Measurements from ENCODE around the gene PRKRIP1. TPM values are rescaled to one million over a fixed set of nuclear protein-coding genes. Genes with fewer than 3 reads are reported as not detected.

PRKRIP1 gene
- total RNA-seq, 1 donor from 2014 or later: 37.3 TPM

- TF ChIP-seq EZH2 (IDR thresholded peaks at IDR 0.05; ENCODE audit: insufficient read depth, low read length): no peak
- no peak for TF ChIP-seq CTCF (IDR thresholded peaks at IDR 0.05; ENCODE audit: insufficient read depth, low read depth, low read length)
- FAIRE-seq: no peak
Measured at GRCh38 chr7:102464577-102465280, 68.6 kb downstream of the PRKRIP1 start, which contains the start of the genes ALKBH4 and LRWD1. ALKBH4 (minus strand) TSS chr7:102464863; CDS start chr7:102464836, 27 bp downstream. LRWD1 (plus strand) TSS chr7:102464984; CDS start chr7:102465081, 97 bp downstream.

GRCh38 chr7:102466097-102466496 is 69.9 kb downstream of the PRKRIP1 start:
- peaks cover 28% of the 10 kb centered on the region for H4K20me1 ChIP-seq (ENCODE audit: insufficient read depth, low read length)
- FAIRE-seq: no peak
- no peaks in the 10 kb centered on the region for H3K27me3 Mint-ChIP-seq (ENCODE audit: low read depth, unreplicated experiment)
- H3K9me3 ChIP-seq (ENCODE audit: insufficient read depth, low read depth, low read length): no peaks in the 10 kb centered on the region
- no peak overlapping the region for H3K27ac Mint-ChIP-seq (ENCODE audit: unreplicated experiment)
- H3K9ac ChIP-seq (ENCODE audit: low read length): peak overlapping the region; percentile 96
- H3K4me1 Mint-ChIP-seq (ENCODE audit: low read depth, unreplicated experiment): peaks cover 4% of the 10 kb centered on the region
- H2AFZ ChIP-seq (ENCODE audit: low read depth, low read length): no peak overlapping the region
- peak overlapping the region; percentile 80 for H3K4me3 Mint-ChIP-seq (ENCODE audit: unreplicated experiment)
- DNase-seq (ENCODE audit: low read depth): no peak
- peaks cover 41% of the 10 kb centered on the region for H3K79me2 ChIP-seq (ENCODE audit: insufficient read depth, low read length)
- H3K27me3 ChIP-seq (ENCODE audit: insufficient read depth, low read length): no peaks in the 10 kb centered on the region
- no peaks in the 10 kb centered on the region for H3K9me3 Mint-ChIP-seq (ENCODE audit: unreplicated experiment)
- no peaks in the 10 kb centered on the region for H3K36me3 Mint-ChIP-seq (ENCODE audit: low read depth, unreplicated experiment)
- H3K4me2 ChIP-seq (ENCODE audit: low read length): peak overlapping the region; percentile 87
- H3K27ac ChIP-seq (ENCODE audit: low read depth, low read length): no peak overlapping the region
- H3K36me3 ChIP-seq (ENCODE audit: insufficient read depth, low read length): no peaks in the 10 kb centered on the region
- TF ChIP-seq CTCF (IDR thresholded peaks at IDR 0.05; ENCODE audit: insufficient read depth, low read depth, low read length) (no peak), EZH2 (IDR thresholded peaks at IDR 0.05; ENCODE audit: insufficient read depth, low read length) (no peak)
- H3K4me3 ChIP-seq (ENCODE audit: insufficient read depth, low read depth, low read length): peak overlapping the region; percentile 98
- H3K4me1 ChIP-seq (ENCODE audit: insufficient read depth, low read length): peaks cover 12% of the 10 kb centered on the region

More at GRCh38 chr7:102464577-102465280, 68.6 kb downstream of the PRKRIP1 start, which contains the start of the genes ALKBH4 and LRWD1:
- Histone ChIP-seq H3K79me2 (ENCODE audit: insufficient read depth, low read length) (peaks cover 43% of the 10 kb centered on the region), H3K27me3 (ENCODE audit: insufficient read depth, low read length) (no peaks in the 10 kb centered on the region), H3K36me3 (ENCODE audit: insufficient read depth, low read length) (no peaks in the 10 kb centered on the region), H3K27ac (ENCODE audit: low read depth, low read length) (peak within 1 kb of the TSS; percentile 65), H3K4me3 (ENCODE audit: insufficient read depth, low read depth, low read length) (peak within 1 kb of the TSS; percentile 98), H3K4me1 (ENCODE audit: insufficient read depth, low read length) (peaks cover 12% of the 10 kb centered on the region), H3K9me3 (ENCODE audit: insufficient read depth, low read depth, low read length) (no peaks in the 10 kb centered on the region), H3K4me2 (ENCODE audit: low read length) (peak within 1 kb of the TSS; percentile 87), H4K20me1 (ENCODE audit: insufficient read depth, low read length) (peaks cover 30% of the 10 kb centered on the region), H3K9ac (ENCODE audit: low read length) (peak within 1 kb of the TSS; percentile 96), H2AFZ (ENCODE audit: low read depth, low read length) (peak within 1 kb of the TSS; percentile 100)
- DNase-seq (ENCODE audit: low read depth): peak; percentile 69
- Mint-ChIP-seq H3K27ac (ENCODE audit: unreplicated experiment) (peak within 1 kb of the TSS; percentile 83), H3K4me3 (ENCODE audit: unreplicated experiment) (peak within 1 kb of the TSS; percentile 99), H3K9me3 (ENCODE audit: unreplicated experiment) (no peaks in the 10 kb centered on the region), H3K36me3 (ENCODE audit: low read depth, unreplicated experiment) (no peaks in the 10 kb centered on the region), H3K27me3 (ENCODE audit: low read depth, unreplicated experiment) (no peaks in the 10 kb centered on the region), H3K4me1 (ENCODE audit: low read depth, unreplicated experiment) (peaks cover 4% of the 10 kb centered on the region)

Data from astrocyte (in vitro differentiated cells and primary cell).